GM12878 (cell line): ENCODE data around the gene VCPKMT. TPM values are rescaled to one million over a fixed set of nuclear protein-coding genes. Genes with fewer than 3 reads are reported as not detected.
A peak's percentile ranks its signal among the peaks of the same experiment; 100 is the strongest.

Source experiments
- ASH2L ChIP-seq: fragments of 300-600, 200-600 bp; sonication (generic); IDR thresholded peaks from 2 replicates; pipeline ENCODE4 v1.6.1; 2017; ENCODE audit warnings: low read depth, mild to moderate bottlenecking, borderline replicate concordance
- BRCA1 ChIP-seq: IDR thresholded peaks from 2 replicates; pipeline ENCODE4 v1.6.1; 2011; ENCODE audit warnings: low read depth, low read length, improper control_type of control experiment
- CEBPZ ChIP-seq: fragments of 150-350 bp; IDR thresholded peaks from 2 replicates; pipeline ENCODE4 v1.6.1; 2016; ENCODE audit warnings: low read depth, low read length
- HCFC1 ChIP-seq: fragments of 150-350 bp; IDR thresholded peaks from 2 replicates; pipeline ENCODE4 v1.6.1; 2014; ENCODE audit warnings: low read length
- HDGF ChIP-seq: fragments of 450-650 bp; IDR thresholded peaks from 2 replicates; pipeline ENCODE4 v1.6.1; 2016; ENCODE audit warnings: antibody characterized with exemption
- JUND ChIP-seq: IDR thresholded peaks from 2 replicates; pipeline ENCODE4 v1.6.1; 2012; ENCODE audit warnings: low read depth, mild to moderate bottlenecking, low read length, improper control_type of control experiment, moderate library complexity
- KDM1A ChIP-seq: fragments of 200-600 bp; sonication (generic); IDR thresholded peaks from 2 replicates; pipeline ENCODE4 v1.6.1; 2016; ENCODE audit warnings: borderline replicate concordance
- MYB ChIP-seq: fragments of 150-350 bp; IDR thresholded peaks from 2 replicates; pipeline ENCODE4 v1.6.1; 2014; ENCODE audit warnings: mild to moderate bottlenecking, low read depth, low read length, borderline replicate concordance
- NR2C1 ChIP-seq: fragments of 450-650 bp; IDR thresholded peaks from 2 replicates; pipeline ENCODE4 v1.6.1; 2017; ENCODE audit warnings: antibody characterized with exemption, mild to moderate bottlenecking, moderate library complexity
- POLR2A ChIP-seq: IDR thresholded peaks from 2 replicates; pipeline ENCODE4 v1.6.1; 2011; ENCODE audit warnings: low read depth, mild to moderate bottlenecking, low read length
- POLR2AphosphoS5 ChIP-seq: IDR thresholded peaks from 2 replicates; pipeline ENCODE4 v1.6.1; 2011; ENCODE audit warnings: mild to moderate bottlenecking, low read length, inconsistent platforms
- SRF ChIP-seq, 2 experiments: IDR thresholded peaks; 2 replicates each; pipeline ENCODE4 v1.6.1; 2011; ENCODE audit warnings: low read depth in 2 of 2, low read length in 2 of 2, mild to moderate bottlenecking in 1 of 2, moderate library complexity in 1 of 2
- STAT1 ChIP-seq: fragments of 450-650 bp; conservative IDR thresholded peaks from 2 replicates; pipeline ENCODE4 v1.6.1; 2014; ENCODE audit warnings: antibody characterized with exemption, mild to moderate bottlenecking
- TCF12 ChIP-seq: IDR thresholded peaks from 2 replicates; pipeline ENCODE4 v1.6.1; 2011; ENCODE audit warnings: low read depth, mild to moderate bottlenecking, low read length
- ZNF274 ChIP-seq: IDR thresholded peaks from one replicate; pipeline ENCODE4 v1.8.0; 2011; ENCODE audit not compliant: insufficient read length, insufficient read depth
- polyA plus RNA-seq, 11 experiments: library from polyadenylated mRNA; depleted of rRNA in 4 of 11; unstranded in 6 of 11; stranded (reverse) in 5 of 11; fragments of >200 nt; fragmentation: Nextera tagmentation in 4 of 11; fragmentation: Illumina TruSeq in 1 of 11; extraction: Ambion mirVana in 4 of 11; extraction: Trizol in 1 of 11; gene quantifications; 1 replicate in 1 of 11; 2 replicates in 10 of 11; pipeline versions ENCODE4 v1.2.1 to v1.2.3, GENCODE V29; 2011 to 2016; ENCODE audit warnings: inconsistent platforms in 2 of 11, missing spikeins in 2 of 11, low read depth in 1 of 11
- total RNA-seq, 4 experiments: library from RNA; depleted of rRNA in 3 of 4; stranded (reverse); fragments of >200 nt in 3 of 4; fragmentation: Illumina TruSeq in 1 of 4; extraction: Trizol in 1 of 4; gene quantifications; 2 replicates each; pipeline versions ENCODE4 v1.2.1 to v1.2.3, GENCODE V29; 2013 to 2021
- TF ChIP-seq, protein P1 (sequence below): IDR thresholded peaks from 2 replicates; pipeline ENCODE4 v1.6.1; 2011; ENCODE audit warnings: borderline replicate concordance, low read depth, mild to moderate bottlenecking, moderate library complexity, low read length; ENCODE audit not compliant: insufficient read depth, poor library complexity, severe bottlenecking
- TF ChIP-seq, protein P2 (sequence below): fragments of 450-650 bp; formaldehyde crosslinking; IDR thresholded peaks from 2 replicates; pipeline ENCODE4 v1.4.0; 2020; ENCODE audit warnings: mild to moderate bottlenecking, moderate library complexity
- TF ChIP-seq, protein P3 (sequence below): fragments of 450-650 bp; conservative IDR thresholded peaks from 2 replicates; pipeline ENCODE4 v1.6.1; 2017; ENCODE audit warnings: mild to moderate bottlenecking, moderate library complexity

The VCPKMT gene
- total and polyA plus RNA-seq, 10 of the 15 experiments (the other 5 are each of a cell fraction or from before 2014, with no cell fraction given) = 8.5 to 18.4 (median 12.8) TPM

GRCh38 chr14:50116181-50116956 is at the start of gene VCPKMT (continued):
- TF ChIP-seq ASH2L (0 out of 2 replicates have a peak, but pooled peaks have one; percentile 88), POLR2A (peak; percentile 93), NR2C1 (no peak), KDM1A (no peak), SRF (IDR thresholded peaks at IDR 0.05; ENCODE audit: low read depth in 2 of 2, low read length in 2 of 2) (peak in 1 of 2 experiments; percentile 88; a peak in 2 of 4 replicates), BRCA1 (no peak; the same call in 1 of the 2 replicates), POLR2AphosphoS5 (peak; percentile 93), CEBPZ (no peak), HCFC1 (peak; percentile 78), TCF12 (peak; percentile 28; the same call in 1 of the 2 replicates), HDGF (no peak), JUND (0 out of 2 replicates have a peak, but pooled peaks have one; percentile 39), STAT1 (no peak), ZNF274 (no peak), MYB (no peak)
- TF ChIP-seq, protein P1, sequence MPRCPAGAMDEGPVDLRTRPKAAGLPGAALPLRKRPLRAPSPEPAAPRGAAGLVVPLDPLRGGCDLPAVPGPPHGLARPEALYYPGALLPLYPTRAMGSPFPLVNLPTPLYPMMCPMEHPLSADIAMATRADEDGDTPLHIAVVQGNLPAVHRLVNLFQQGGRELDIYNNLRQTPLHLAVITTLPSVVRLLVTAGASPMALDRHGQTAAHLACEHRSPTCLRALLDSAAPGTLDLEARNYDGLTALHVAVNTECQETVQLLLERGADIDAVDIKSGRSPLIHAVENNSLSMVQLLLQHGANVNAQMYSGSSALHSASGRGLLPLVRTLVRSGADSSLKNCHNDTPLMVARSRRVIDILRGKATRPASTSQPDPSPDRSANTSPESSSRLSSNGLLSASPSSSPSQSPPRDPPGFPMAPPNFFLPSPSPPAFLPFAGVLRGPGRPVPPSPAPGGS = no peak
- TF ChIP-seq, protein P2, sequence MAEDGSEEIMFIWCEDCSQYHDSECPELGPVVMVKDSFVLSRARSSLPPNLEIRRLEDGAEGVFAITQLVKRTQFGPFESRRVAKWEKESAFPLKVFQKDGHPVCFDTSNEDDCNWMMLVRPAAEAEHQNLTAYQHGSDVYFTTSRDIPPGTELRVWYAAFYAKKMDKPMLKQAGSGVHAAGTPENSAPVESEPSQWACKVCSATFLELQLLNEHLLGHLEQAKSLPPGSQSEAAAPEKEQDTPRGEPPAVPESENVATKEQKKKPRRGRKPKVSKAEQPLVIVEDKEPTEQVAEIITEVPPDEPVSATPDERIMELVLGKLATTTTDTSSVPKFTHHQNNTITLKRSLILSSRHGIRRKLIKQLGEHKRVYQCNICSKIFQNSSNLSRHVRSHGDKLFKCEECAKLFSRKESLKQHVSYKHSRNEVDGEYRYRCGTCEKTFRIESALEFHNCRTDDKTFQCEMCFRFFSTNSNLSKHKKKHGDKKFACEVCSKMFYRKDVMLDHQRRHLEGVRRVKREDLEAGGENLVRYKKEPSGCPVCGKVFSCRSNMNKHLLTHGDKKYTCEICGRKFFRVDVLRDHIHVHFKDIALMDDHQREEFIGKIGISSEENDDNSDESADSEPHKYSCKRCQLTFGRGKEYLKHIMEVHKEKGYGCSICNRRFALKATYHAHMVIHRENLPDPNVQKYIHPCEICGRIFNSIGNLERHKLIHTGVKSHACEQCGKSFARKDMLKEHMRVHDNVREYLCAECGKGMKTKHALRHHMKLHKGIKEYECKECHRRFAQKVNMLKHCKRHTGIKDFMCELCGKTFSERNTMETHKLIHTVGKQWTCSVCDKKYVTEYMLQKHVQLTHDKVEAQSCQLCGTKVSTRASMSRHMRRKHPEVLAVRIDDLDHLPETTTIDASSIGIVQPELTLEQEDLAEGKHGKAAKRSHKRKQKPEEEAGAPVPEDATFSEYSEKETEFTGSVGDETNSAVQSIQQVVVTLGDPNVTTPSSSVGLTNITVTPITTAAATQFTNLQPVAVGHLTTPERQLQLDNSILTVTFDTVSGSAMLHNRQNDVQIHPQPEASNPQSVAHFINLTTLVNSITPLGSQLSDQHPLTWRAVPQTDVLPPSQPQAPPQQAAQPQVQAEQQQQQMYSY (CRISPR knock-in tag) = no peak
- TF ChIP-seq, protein P3, sequence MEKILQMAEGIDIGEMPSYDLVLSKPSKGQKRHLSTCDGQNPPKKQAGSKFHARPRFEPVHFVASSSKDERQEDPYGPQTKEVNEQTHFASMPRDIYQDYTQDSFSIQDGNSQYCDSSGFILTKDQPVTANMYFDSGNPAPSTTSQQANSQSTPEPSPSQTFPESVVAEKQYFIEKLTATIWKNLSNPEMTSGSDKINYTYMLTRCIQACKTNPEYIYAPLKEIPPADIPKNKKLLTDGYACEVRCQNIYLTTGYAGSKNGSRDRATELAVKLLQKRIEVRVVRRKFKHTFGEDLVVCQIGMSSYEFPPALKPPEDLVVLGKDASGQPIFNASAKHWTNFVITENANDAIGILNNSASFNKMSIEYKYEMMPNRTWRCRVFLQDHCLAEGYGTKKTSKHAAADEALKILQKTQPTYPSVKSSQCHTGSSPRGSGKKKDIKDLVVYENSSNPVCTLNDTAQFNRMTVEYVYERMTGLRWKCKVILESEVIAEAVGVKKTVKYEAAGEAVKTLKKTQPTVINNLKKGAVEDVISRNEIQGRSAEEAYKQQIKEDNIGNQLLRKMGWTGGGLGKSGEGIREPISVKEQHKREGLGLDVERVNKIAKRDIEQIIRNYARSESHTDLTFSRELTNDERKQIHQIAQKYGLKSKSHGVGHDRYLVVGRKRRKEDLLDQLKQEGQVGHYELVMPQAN = peak; percentile 89
